GM12878 (cell line): Measurements from ENCODE around the gene MARVELD2. TPM values are rescaled to one million over a fixed set of nuclear protein-coding genes. Genes with fewer than 3 reads are reported as not detected.
A peak's percentile ranks its signal among the peaks of the same experiment; 100 is the strongest.

Experiments used
- ATF2 ChIP-seq: IDR thresholded peaks from 2 replicates; pipeline ENCODE4 v1.6.1; 2012; ENCODE audit warnings: low read length, inconsistent platforms
- ATF3 ChIP-seq: IDR thresholded peaks from 2 replicates; pipeline ENCODE4 v1.6.1; 2011; ENCODE audit warnings: low read depth, mild to moderate bottlenecking, low read length, moderate library complexity, borderline replicate concordance; ENCODE audit errors: extremely low read depth
- BHLHE40 ChIP-seq, 2 experiments: fragments of 450-650 bp in 1 of 2; IDR thresholded peaks; 2 replicates each; pipeline ENCODE4 v1.6.1; 2011 to 2017; ENCODE audit warnings: low read depth in 2 of 2, borderline replicate concordance in 1 of 2, improper control_type of control experiment in 1 of 2, low read length in 1 of 2, mild to moderate bottlenecking in 1 of 2
- CBFB ChIP-seq: IDR thresholded peaks from 2 replicates; pipeline ENCODE4 v1.6.1; 2016; ENCODE audit warnings: antibody characterized with exemption, low read depth
- CBX3 ChIP-seq: fragments of 200-600 bp; sonication (generic); IDR thresholded peaks from 2 replicates; pipeline ENCODE4 v1.6.1; 2016; ENCODE audit warnings: low read depth, borderline replicate concordance
- CHD2 ChIP-seq: IDR thresholded peaks from 2 replicates; pipeline ENCODE4 v1.6.1; 2011; ENCODE audit warnings: low read depth, low read length, improper control_type of control experiment, borderline replicate concordance
- CREB1 ChIP-seq: IDR thresholded peaks from 2 replicates; pipeline ENCODE4 v1.6.1; 2012; ENCODE audit warnings: low read depth, mild to moderate bottlenecking, inconsistent platforms
- ESRRA ChIP-seq: IDR thresholded peaks from 2 replicates; pipeline ENCODE4 v1.6.1; 2012; ENCODE audit warnings: mild to moderate bottlenecking, low read length, improper control_type of control experiment
- ETV6 ChIP-seq, 2 experiments: fragments of 450-650 bp in 1 of 2; IDR thresholded peaks in 1 of 2; conservative IDR thresholded peaks in 1 of 2; 2 replicates each; pipeline ENCODE4 v1.6.1; 2014; ENCODE audit warnings: antibody characterized with exemption in 1 of 2, borderline replicate concordance in 1 of 2, low read depth in 1 of 2, mild to moderate bottlenecking in 1 of 2, moderate library complexity in 1 of 2
- FOS ChIP-seq: IDR thresholded peaks from 3 replicates; pipeline ENCODE4 v1.6.1; 2011; ENCODE audit warnings: borderline replicate concordance; ENCODE audit not compliant: insufficient read length; ENCODE audit errors: extremely low read depth
- JUNB ChIP-seq: IDR thresholded peaks from 2 replicates; pipeline ENCODE4 v1.6.1; 2016; ENCODE audit warnings: antibody characterized with exemption, mild to moderate bottlenecking
- JUND ChIP-seq: IDR thresholded peaks from 2 replicates; pipeline ENCODE4 v1.6.1; 2012; ENCODE audit warnings: low read depth, mild to moderate bottlenecking, low read length, improper control_type of control experiment, moderate library complexity
- LARP7 ChIP-seq: fragments of 450-650 bp; IDR thresholded peaks from 2 replicates; pipeline ENCODE4 v1.6.1; 2017; ENCODE audit warnings: mild to moderate bottlenecking
- MAX ChIP-seq: IDR thresholded peaks from 2 replicates; pipeline ENCODE4 v1.6.1; 2012; ENCODE audit warnings: low read depth, low read length, improper control_type of control experiment
- MLLT1 ChIP-seq: fragments of 450-650 bp; IDR thresholded peaks from 2 replicates; pipeline ENCODE4 v1.6.1; 2016; ENCODE audit warnings: mild to moderate bottlenecking
- MYC ChIP-seq: IDR thresholded peaks from 2 replicates; pipeline ENCODE4 v1.6.1; 2011; ENCODE audit warnings: mild to moderate bottlenecking, low read length, moderate library complexity, inconsistent platforms; ENCODE audit not compliant: insufficient read depth, insufficient replicate concordance, insufficient read length, severe bottlenecking
- NBN ChIP-seq: fragments of 450-650 bp; IDR thresholded peaks from 2 replicates; pipeline ENCODE4 v1.6.1; 2016
- NFXL1 ChIP-seq: fragments of 450-650 bp; IDR thresholded peaks from 2 replicates; pipeline ENCODE4 v1.6.1; 2017; ENCODE audit warnings: antibody characterized with exemption, mild to moderate bottlenecking, borderline replicate concordance
- PBX3 ChIP-seq: IDR thresholded peaks from 2 replicates; pipeline ENCODE4 v1.6.1; 2011; ENCODE audit warnings: mild to moderate bottlenecking, low read depth, low read length, moderate library complexity; ENCODE audit not compliant: insufficient replicate concordance
- PML ChIP-seq: IDR thresholded peaks from 2 replicates; pipeline ENCODE4 v1.6.1; 2012; ENCODE audit warnings: low read length, inconsistent platforms
- POU2F2 ChIP-seq: IDR thresholded peaks from 3 replicates; pipeline ENCODE4 v1.6.1; 2011; ENCODE audit warnings: low read depth, mild to moderate bottlenecking, low read length, borderline replicate concordance
- SMAD5 ChIP-seq: IDR thresholded peaks from 2 replicates; pipeline ENCODE4 v1.6.1; 2016; ENCODE audit warnings: antibody characterized with exemption, low read depth
- STAT3 ChIP-seq: IDR thresholded peaks from 2 replicates; pipeline ENCODE4 v1.6.1; 2011; ENCODE audit warnings: low read depth, low read length, improper control_type of control experiment
- TAF1 ChIP-seq: IDR thresholded peaks from 2 replicates; pipeline ENCODE4 v1.6.1; 2011; ENCODE audit warnings: mild to moderate bottlenecking, low read depth, low read length, borderline replicate concordance
- ZNF24 ChIP-seq: fragments of 450-650 bp; IDR thresholded peaks from 2 replicates; pipeline ENCODE4 v1.6.1; 2017; ENCODE audit warnings: antibody characterized with exemption, mild to moderate bottlenecking
- ZNF384 ChIP-seq: IDR thresholded peaks from 2 replicates; pipeline ENCODE4 v1.6.1; 2012; ENCODE audit warnings: low read depth, mild to moderate bottlenecking, low read length, improper control_type of control experiment, borderline replicate concordance
- polyA plus RNA-seq, 11 experiments: library from polyadenylated mRNA; depleted of rRNA in 4 of 11; unstranded in 6 of 11; stranded (reverse) in 5 of 11; fragments of >200 nt; fragmentation: Nextera tagmentation in 4 of 11; fragmentation: Illumina TruSeq in 1 of 11; extraction: Ambion mirVana in 4 of 11; extraction: Trizol in 1 of 11; gene quantifications; 1 replicate in 1 of 11; 2 replicates in 10 of 11; pipeline versions ENCODE4 v1.2.1 to v1.2.3, GENCODE V29; 2011 to 2016; ENCODE audit warnings: inconsistent platforms in 2 of 11, missing spikeins in 2 of 11, low read depth in 1 of 11
- total RNA-seq, 4 experiments: library from RNA; depleted of rRNA in 3 of 4; stranded (reverse); fragments of >200 nt in 3 of 4; fragmentation: Illumina TruSeq in 1 of 4; extraction: Trizol in 1 of 4; gene quantifications; 2 replicates each; pipeline versions ENCODE4 v1.2.1 to v1.2.3, GENCODE V29; 2013 to 2021

Gene MARVELD2
- total and polyA plus RNA-seq, 10 of the 15 experiments (the other 5 are each of a cell fraction or from before 2014, with no cell fraction given), result 0.37 to 6.2 (median 3.8) TPM

GRCh38 chr5:69493396-69494133 lies 78.6 kb downstream of the MARVELD2 start (continued):
- TF ChIP-seq ATF2, result no peak
- TF ChIP-seq CBX3, result no peak
- 0 out of 2 replicates have a peak, but pooled peaks have one; percentile 16 for TF ChIP-seq CREB1
- TF ChIP-seq ESRRA, result no peak
- no peak for TF ChIP-seq POU2F2
- TF ChIP-seq MYC, result no peak
- TF ChIP-seq SMAD5, result no peak
- no peak for TF ChIP-seq NBN
- no peak for TF ChIP-seq ATF3
- no peak for TF ChIP-seq CBFB
- no peak for TF ChIP-seq JUNB
- no peak for TF ChIP-seq PBX3
- TF ChIP-seq ZNF384, result no peak
- TF ChIP-seq ETV6 (conservative IDR thresholded peaks at IDR 0.05 in 1 of 2, IDR thresholded peaks at IDR 0.05 in 1 of 2; ENCODE audit: borderline replicate concordance in 1 of 2, low read depth in 1 of 2), result no peak
- TF ChIP-seq STAT3, result no peak
- TF ChIP-seq TAF1, result no peak
- no peak for TF ChIP-seq FOS
- no peak for TF ChIP-seq ZNF24
- TF ChIP-seq BHLHE40 (IDR thresholded peaks at IDR 0.05; ENCODE audit: borderline replicate concordance in 1 of 2, low read depth in 2 of 2, low read length in 1 of 2), result peak; percentile 60 to 77; a peak in 3 of 4 replicates
- TF ChIP-seq CHD2, result 0 out of 2 replicates have a peak, but pooled peaks have one; percentile 28
- TF ChIP-seq JUND, result no peak
- no peak for TF ChIP-seq PML
- TF ChIP-seq LARP7, result peak; percentile 76; the same call in 1 of the 2 replicates
- peak; percentile 24; the same call in 1 of the 2 replicates for TF ChIP-seq MAX
- no peak for TF ChIP-seq MLLT1
- no peak for TF ChIP-seq NFXL1
